ENCODE data around the gene DMBX1. TPM values are rescaled to one million over a fixed set of nuclear protein-coding genes. Genes with fewer than 3 reads are reported as not detected.

DMBX1 gene
- total and polyA plus RNA-seq, 2 of the 4 experiments (the other 2 are of a cell fraction), result not detected

DNA sequence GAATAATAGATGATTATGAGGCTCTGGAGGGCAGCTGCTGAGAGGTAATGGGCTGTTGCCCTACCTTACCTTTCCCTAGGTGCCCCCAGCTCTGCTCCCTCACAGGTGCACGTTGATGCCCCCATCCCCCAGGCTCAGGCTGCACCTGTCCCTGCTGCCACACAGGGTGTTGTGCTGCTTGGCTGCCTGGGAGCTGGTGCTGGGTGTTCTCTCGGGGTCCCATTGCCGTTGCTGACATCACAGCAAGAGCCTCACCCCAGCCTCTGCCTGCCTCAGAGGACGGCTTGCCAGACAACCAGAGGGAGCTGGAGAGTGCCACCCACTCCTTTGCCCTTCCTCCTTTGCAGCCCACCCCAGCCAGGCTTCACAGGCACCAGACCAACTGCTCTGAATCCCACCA is 31.4 kb upstream of the DMBX1 start:
- no peak overlapping the region for H3K56ac ChIP-seq (ENCODE audit: extremely low read depth, insufficient read depth, low read length)
- no peak overlapping the region for H4K91ac ChIP-seq (ENCODE audit: insufficient read depth, low read depth, low read length)
- H3K27ac ChIP-seq (ENCODE audit: insufficient read depth, low read length), result no peak overlapping the region
- intact Hi-C loops (cut with micrococcal nuclease) (no loop called here), dilution Hi-C loops (cut with HindIII; ENCODE audit: low sequenced_read_pairs, unreplicated experiment) (no loop called here), in situ Hi-C loops (cut with MboI; ENCODE audit: low sequenced_read_pairs) (no loop called here)
- peaks cover 75% of the 10 kb centered on the region for H3K27me3 ChIP-seq (ENCODE audit: control insufficient read depth, insufficient read depth, low read length)
- no peaks in the 10 kb centered on the region for H3K9me3 ChIP-seq (ENCODE audit: control insufficient read depth, insufficient read depth, low read length)
- no peaks in the 10 kb centered on the region; the same call in 1 of the 2 replicates for H3K9me1 ChIP-seq (ENCODE audit: insufficient read depth, low read length)
- no CpG with 5 or more reads among the region's 4 CpGs for WGBS, 2 experiments (ENCODE audit: extremely low coverage in 2 of 2, insufficient read length in 1 of 2)
- no peak overlapping the region for H2BK20ac ChIP-seq (ENCODE audit: low read depth, low read length)
- CTCF ChIA-PET, result interaction anchor here (1.0 kb wide), 1 partner anchor 88 kb away, joined by 3 read pairs; no protein-coding TSS in a partner anchor
- TF ChIP-seq POLR2A (IDR thresholded peaks at IDR 0.05; ENCODE audit: low read depth, low read length) (no peak), FOS (IDR thresholded peaks at IDR 0.05; ENCODE audit: low read depth, low read length) (no peak), MAZ (IDR thresholded peaks at IDR 0.05; ENCODE audit: borderline replicate concordance, low read depth, low read length) (no peak), CHD1 (IDR thresholded peaks at IDR 0.05; ENCODE audit: low read depth, low read length) (no peak), BHLHE40 (IDR thresholded peaks at IDR 0.05; ENCODE audit: low read depth, low read length) (no peak), MAFK (IDR thresholded peaks at IDR 0.05; ENCODE audit: low read depth, low read length) (no peak), NFE2L2 (IDR thresholded peaks at IDR 0.05; ENCODE audit: low read depth, low read length) (no peak)
- TF ChIP-seq, protein P1, sequence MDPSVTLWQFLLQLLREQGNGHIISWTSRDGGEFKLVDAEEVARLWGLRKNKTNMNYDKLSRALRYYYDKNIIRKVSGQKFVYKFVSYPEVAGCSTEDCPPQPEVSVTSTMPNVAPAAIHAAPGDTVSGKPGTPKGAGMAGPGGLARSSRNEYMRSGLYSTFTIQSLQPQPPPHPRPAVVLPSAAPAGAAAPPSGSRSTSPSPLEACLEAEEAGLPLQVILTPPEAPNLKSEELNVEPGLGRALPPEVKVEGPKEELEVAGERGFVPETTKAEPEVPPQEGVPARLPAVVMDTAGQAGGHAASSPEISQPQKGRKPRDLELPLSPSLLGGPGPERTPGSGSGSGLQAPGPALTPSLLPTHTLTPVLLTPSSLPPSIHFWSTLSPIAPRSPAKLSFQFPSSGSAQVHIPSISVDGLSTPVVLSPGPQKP (IDR thresholded peaks at IDR 0.05; ENCODE audit: borderline replicate concordance, low read depth, low read length), result no peak
- TF ChIP-seq, protein P2, sequence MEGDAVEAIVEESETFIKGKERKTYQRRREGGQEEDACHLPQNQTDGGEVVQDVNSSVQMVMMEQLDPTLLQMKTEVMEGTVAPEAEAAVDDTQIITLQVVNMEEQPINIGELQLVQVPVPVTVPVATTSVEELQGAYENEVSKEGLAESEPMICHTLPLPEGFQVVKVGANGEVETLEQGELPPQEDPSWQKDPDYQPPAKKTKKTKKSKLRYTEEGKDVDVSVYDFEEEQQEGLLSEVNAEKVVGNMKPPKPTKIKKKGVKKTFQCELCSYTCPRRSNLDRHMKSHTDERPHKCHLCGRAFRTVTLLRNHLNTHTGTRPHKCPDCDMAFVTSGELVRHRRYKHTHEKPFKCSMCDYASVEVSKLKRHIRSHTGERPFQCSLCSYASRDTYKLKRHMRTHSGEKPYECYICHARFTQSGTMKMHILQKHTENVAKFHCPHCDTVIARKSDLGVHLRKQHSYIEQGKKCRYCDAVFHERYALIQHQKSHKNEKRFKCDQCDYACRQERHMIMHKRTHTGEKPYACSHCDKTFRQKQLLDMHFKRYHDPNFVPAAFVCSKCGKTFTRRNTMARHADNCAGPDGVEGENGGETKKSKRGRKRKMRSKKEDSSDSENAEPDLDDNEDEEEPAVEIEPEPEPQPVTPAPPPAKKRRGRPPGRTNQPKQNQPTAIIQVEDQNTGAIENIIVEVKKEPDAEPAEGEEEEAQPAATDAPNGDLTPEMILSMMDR (conservative IDR thresholded peaks at IDR 0.05; ENCODE audit: low read depth, low read length), result no peak
- TF ChIP-seq, protein P3, sequence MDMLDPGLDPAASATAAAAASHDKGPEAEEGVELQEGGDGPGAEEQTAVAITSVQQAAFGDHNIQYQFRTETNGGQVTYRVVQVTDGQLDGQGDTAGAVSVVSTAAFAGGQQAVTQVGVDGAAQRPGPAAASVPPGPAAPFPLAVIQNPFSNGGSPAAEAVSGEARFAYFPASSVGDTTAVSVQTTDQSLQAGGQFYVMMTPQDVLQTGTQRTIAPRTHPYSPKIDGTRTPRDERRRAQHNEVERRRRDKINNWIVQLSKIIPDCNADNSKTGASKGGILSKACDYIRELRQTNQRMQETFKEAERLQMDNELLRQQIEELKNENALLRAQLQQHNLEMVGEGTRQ (IDR thresholded peaks at IDR 0.05; ENCODE audit: low read depth, low read length), result no peak
- ATAC-seq (ENCODE audit: low read depth), result no peak
- no peak overlapping the region for H2AFZ ChIP-seq (replicated peaks; ENCODE audit: low read length, poor library complexity)
- H3K18ac ChIP-seq (ENCODE audit: low read depth, low read length), result no peak overlapping the region
- H3K4me1 ChIP-seq (ENCODE audit: control insufficient read depth, insufficient read depth, low read length), result no peaks in the 10 kb centered on the region
- no peak overlapping the region for H3K23ac ChIP-seq (ENCODE audit: low read depth, low read length)
- H2AK5ac ChIP-seq (ENCODE audit: low read depth, low read length), result no peak overlapping the region
- H3K4me2 ChIP-seq (ENCODE audit: low read depth, low read length), result no peak overlapping the region
- H2BK120ac ChIP-seq (ENCODE audit: low read depth, low read length), result no peak overlapping the region
- no peak overlapping the region for H3K4me3 ChIP-seq (ENCODE audit: insufficient read depth, low read depth, low read length)
- DNase-seq, result no peak
- no peak overlapping the region for H3K14ac ChIP-seq (replicated peaks; ENCODE audit: low read depth, low read length)
- H3K79me1 ChIP-seq (ENCODE audit: low read depth in 1 of 2, low read length in 2 of 2), result no peaks in the 10 kb centered on the region
- no peak overlapping the region for H3K9ac ChIP-seq (ENCODE audit: low read depth, low read length)
- no peak overlapping the region for H2BK15ac ChIP-seq (ENCODE audit: low read depth, low read length)
- H4K20me1 ChIP-seq (ENCODE audit: insufficient read depth, low read length), result no peaks in the 10 kb centered on the region
- no peak overlapping the region for H3K4ac ChIP-seq (ENCODE audit: low read depth, low read length)
- H3K36me3 ChIP-seq (ENCODE audit: control insufficient read depth, insufficient read depth, low read length), result no peaks in the 10 kb centered on the region
- no peak overlapping the region for H2BK5ac ChIP-seq (ENCODE audit: low read depth, low read length, poor library complexity, severe bottlenecking)
- no TSS peak for BruUV-seq (replicated peaks)
- H4K8ac ChIP-seq (ENCODE audit: low read depth in 2 of 2, low read length in 2 of 2), result no peak overlapping the region
- H2AK9ac ChIP-seq (replicated peaks; ENCODE audit: low read depth, low read length, poor library complexity), result no peak overlapping the region
- POLR2A ChIA-PET (ENCODE audit: unreplicated experiment), result no interaction called here
- no peak overlapping the region for H4K5ac ChIP-seq (ENCODE audit: low read depth, low read length)
